Retinal pigment epithelial cell (primary cell): Measurements from ENCODE around the gene ATN1.
"Not testable (repeated sequence)": the region's sequence is repeated elsewhere in the genome, so short reads cannot be mapped to it uniquely, and the experiment has no call there.

Experiments used
- DNase-seq: peaks from one replicate; pipeline ENCODE4 v3.0.0-alpha.2; 2010; ENCODE audit warnings: low read depth
- H3K4me3 ChIP-seq: 2 replicates; pipeline ENCODE4 v1.5.1; 2011; ENCODE audit warnings: mild to moderate bottlenecking, low read length, control low read depth, moderate library complexity
- TF ChIP-seq, protein P1 (sequence below): conservative IDR thresholded peaks from 2 replicates; pipeline ENCODE4 v1.5.1; 2011; ENCODE audit warnings: low read depth, low read length, control low read depth, inconsistent platforms

Gene ATN1, protein sequence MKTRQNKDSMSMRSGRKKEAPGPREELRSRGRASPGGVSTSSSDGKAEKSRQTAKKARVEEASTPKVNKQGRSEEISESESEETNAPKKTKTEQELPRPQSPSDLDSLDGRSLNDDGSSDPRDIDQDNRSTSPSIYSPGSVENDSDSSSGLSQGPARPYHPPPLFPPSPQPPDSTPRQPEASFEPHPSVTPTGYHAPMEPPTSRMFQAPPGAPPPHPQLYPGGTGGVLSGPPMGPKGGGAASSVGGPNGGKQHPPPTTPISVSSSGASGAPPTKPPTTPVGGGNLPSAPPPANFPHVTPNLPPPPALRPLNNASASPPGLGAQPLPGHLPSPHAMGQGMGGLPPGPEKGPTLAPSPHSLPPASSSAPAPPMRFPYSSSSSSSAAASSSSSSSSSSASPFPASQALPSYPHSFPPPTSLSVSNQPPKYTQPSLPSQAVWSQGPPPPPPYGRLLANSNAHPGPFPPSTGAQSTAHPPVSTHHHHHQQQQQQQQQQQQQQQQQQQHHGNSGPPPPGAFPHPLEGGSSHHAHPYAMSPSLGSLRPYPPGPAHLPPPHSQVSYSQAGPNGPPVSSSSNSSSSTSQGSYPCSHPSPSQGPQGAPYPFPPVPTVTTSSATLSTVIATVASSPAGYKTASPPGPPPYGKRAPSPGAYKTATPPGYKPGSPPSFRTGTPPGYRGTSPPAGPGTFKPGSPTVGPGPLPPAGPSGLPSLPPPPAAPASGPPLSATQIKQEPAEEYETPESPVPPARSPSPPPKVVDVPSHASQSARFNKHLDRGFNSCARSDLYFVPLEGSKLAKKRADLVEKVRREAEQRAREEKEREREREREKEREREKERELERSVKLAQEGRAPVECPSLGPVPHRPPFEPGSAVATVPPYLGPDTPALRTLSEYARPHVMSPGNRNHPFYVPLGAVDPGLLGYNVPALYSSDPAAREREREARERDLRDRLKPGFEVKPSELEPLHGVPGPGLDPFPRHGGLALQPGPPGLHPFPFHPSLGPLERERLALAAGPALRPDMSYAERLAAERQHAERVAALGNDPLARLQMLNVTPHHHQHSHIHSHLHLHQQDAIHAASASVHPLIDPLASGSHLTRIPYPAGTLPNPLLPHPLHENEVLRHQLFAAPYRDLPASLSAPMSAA (N-terminal part only)

DNA sequence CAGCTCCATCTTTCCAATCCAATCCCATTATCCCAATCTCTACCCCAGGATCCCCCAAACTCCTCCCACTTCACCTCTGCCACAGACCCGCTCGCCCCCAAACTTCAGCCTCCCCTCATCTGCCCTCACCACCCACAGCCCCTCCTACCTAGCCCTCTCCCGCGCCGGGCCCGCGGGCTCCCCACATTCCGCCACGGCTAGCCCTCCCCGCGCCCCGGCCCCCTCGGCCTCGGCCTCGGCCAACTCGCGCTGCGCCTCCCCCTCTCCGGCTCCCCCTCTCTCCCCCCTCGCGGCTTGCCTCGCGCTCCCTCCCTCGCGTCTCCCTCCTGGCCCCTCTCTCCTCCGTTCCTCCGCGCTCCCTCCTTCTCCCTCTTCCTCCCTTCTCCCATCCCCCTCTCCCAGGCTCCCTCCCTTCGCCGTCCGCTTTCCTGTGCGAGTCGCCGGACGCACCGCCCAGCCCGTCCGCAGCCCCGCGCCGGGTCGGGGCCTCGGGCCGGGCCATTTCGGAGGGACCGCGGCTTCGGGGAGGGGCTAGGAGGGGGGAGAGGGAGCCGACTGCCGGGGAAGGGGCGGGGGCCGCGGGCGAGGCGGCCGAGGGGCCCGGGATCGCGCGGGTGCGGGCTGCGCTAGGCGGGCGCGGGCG lies at the start of gene ATN1:
ATN1 (plus strand) TSS at position 581 of the 643 bp plus-strand sequence. CDS start 6,043 bp downstream, outside the sequence.
- TF ChIP-seq, protein P1, sequence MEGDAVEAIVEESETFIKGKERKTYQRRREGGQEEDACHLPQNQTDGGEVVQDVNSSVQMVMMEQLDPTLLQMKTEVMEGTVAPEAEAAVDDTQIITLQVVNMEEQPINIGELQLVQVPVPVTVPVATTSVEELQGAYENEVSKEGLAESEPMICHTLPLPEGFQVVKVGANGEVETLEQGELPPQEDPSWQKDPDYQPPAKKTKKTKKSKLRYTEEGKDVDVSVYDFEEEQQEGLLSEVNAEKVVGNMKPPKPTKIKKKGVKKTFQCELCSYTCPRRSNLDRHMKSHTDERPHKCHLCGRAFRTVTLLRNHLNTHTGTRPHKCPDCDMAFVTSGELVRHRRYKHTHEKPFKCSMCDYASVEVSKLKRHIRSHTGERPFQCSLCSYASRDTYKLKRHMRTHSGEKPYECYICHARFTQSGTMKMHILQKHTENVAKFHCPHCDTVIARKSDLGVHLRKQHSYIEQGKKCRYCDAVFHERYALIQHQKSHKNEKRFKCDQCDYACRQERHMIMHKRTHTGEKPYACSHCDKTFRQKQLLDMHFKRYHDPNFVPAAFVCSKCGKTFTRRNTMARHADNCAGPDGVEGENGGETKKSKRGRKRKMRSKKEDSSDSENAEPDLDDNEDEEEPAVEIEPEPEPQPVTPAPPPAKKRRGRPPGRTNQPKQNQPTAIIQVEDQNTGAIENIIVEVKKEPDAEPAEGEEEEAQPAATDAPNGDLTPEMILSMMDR = no peak
- peak within 1 kb of the TSS; percentile 90 for H3K4me3 ChIP-seq
- DNase-seq = no peak

DNA sequence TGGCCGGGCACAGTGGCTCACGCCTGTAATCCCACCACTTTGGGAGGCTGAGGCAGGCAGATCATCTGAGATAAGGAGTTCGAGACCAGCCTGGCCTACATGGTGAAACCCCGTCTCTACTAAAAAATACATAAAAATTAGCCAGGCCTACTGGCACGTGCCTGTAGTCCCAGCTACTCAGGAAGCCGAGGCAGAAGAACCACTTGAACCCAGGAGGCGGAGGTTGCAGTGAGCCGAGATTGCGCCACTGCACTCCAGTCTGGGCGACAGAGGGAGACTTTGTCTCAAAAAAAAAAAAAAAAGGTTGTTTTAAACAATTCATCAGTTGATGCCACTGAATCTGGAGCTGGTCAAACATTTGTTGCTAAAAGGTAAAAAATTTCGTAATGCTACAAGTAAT lies 47.9 kb upstream of the ATN1 start:
- not testable (repeated sequence) for DNase-seq, H3K4me3 ChIP-seq

DNA sequence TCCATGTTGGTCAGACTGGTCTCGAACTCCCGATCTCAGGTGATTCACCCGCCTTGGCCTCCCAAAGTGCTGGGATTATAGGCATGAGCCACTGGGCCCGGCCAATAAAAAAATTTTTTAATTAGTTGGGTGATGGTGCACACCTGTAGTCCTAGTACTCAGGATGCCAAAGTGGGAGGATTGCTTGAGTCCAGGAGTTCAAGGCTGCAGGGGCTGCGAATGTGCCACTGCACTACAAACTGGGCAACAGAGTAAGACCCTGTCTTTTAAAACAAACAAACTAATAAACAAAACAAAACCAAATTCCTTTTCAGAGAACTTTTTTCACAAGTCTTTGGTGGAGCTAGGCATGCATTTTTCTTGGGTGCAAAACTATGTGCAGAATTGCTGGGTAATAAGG lies 44.5 kb upstream of the ATN1 start:
- no peak for DNase-seq
- TF ChIP-seq, protein P1 = no peak
- no peak overlapping the region for H3K4me3 ChIP-seq

DNA sequence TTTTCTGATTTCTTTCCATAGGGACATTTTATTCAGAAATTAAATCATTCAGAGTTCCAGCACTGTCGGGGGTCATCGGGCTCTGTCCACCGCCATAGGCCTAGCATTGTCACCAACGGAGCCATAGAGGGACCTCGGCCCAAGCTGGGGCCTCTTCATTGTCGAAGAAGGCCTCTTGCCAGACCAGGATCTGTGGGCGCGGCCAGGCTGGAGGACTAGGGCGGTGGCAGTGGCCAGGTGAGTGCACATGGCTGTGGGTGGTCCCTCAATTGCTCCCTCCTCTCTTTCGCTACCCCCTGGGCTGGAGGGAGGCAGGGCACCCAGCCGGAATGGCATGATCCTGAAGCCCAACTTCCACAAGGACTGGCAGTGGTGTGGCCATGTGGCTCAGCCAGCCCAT lies 44.1 kb upstream of the ATN1 start:
- DNase-seq = no peak
- no peak overlapping the region for H3K4me3 ChIP-seq
- TF ChIP-seq, protein P1 = no peak

DNA sequence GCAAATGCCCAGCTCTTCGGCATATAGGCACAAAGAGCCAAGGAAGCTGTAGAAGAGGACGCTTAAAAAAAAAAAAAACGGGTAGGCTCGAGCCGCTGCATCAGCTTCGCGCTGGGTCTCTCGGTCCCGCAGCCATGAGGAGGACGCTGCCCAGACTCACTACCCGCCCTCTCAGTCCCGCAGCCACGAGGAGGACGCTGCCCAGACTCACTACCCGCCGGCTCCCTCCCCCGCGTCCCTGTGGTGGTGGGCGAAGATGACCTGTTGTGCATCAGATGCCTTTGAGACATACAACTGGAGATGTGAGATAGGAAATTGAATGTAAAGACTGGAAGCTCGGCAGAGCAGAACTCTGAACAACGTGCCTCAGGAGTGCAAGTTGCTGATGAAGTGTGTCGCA lies 43.2 kb upstream of the ATN1 start:
- H3K4me3 ChIP-seq = no peak overlapping the region
- no peak for DNase-seq
- TF ChIP-seq, protein P1 = no peak

DNA sequence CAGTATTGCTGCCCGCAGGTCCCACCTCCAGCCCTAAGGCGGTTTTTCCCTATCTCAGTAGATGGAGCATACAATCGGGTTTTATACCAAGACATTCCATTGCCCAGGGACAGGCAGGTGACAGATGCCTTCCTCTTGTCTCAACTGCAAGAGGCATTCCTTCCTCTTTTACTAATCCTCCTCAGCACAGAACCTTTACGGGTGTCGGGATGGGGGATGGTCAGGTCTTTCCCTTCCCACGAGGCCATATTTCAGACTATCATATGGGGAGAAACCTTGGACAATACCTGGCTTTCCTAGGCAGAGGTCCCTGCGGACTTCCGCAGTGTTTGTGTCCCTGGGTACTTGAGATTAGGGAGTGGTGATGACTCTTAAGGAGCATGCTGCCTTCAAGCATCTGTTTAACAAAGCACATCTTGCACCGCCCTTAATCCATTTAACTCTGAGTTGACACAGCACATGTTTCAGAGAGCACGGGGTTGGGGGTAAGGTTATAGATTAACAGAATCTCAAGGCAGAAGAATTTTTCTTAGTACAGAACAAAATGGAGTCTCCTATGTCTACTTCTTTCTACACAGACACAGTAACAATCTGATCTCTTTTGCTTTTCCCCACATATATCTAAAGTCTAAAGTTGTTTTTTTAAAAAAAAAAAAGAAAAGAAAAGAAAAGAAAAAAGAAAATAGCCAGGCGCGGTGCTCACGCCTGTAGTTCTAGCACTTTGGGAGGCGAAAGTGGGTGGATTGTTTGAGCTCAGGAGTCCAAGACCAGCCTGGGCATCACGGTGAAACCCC lies 41.4 kb upstream of the ATN1 start:
- H3K4me3 ChIP-seq, DNase-seq: not testable (repeated sequence)

DNA sequence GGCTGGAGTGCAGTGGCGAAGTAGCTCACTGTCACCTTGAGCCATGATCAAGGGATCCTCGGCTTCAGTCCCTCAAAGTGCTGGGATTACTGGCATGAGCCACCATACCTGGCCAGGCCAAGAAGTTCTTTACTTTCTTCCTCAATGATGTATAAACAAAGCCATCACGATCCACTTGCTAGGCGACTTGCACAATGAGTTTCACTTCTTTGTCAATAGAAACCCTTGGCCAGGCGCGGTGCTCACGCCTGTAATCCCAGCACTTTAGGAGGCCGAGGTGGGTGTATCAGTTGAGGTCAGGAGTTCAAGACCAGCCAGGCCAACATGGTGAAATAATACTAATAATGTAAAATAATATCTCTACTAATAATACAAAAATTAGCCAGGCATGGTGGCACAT lies 40.3 kb upstream of the ATN1 start:
- no peak overlapping the region for H3K4me3 ChIP-seq
- no peak for DNase-seq
- TF ChIP-seq, protein P1 = no peak
